A549 (cell line): ENCODE data around the gene ASXL3. TPM values are rescaled to one million over a fixed set of nuclear protein-coding genes. Genes with fewer than 3 reads are reported as not detected.

ENCODE experiments used
- ATAC-seq, 2 experiments: fragments of 200-7000 bp in 1 of 2; fragments of >200 bp in 1 of 2; cut with Nextera tagmentation in 1 of 2; cut with Tn5 transposase in 1 of 2; 3 replicates each; pipeline versions ENCODE4 v1.8.0 to v1.9.1; 2018 to 2020; ENCODE audit warnings: mild to moderate bottlenecking in 1 of 2, moderate library complexity in 1 of 2
- CTCF ChIA-PET: fragments of 300-600 bp; sonication (Branson Sonifier 250); formaldehyde crosslinking; extraction: SDS; loops from one replicate; lab custom pipeline; 2021; ENCODE audit warnings: antibody characterized with exemption, inconsistent platforms; lab: Yijun Ruan, JAX
- POLR2A ChIA-PET: fragments of 350-600 bp; formaldehyde crosslinking; extraction: SDS; loops from one replicate; lab custom pipeline; 2021; ENCODE audit warnings: antibody characterized with exemption, inconsistent platforms; lab: Yijun Ruan, JAX
- DNase-seq, 2 experiments: peaks; one replicate each; pipeline versions ENCODE4 v3.0.0 to v3.0.0-alpha.2; 2011 to 2016; ENCODE audit warnings: low read depth in 1 of 2, low spot score in 1 of 2
- FAIRE-seq: peaks from 2 replicates; lab custom pipeline; 2011; peaks lifted over from hg19 to GRCh38; lab: Jason Lieb, UNC
- H3K27ac ChIP-seq, 2 experiments: fragments of >200 bp; sonication (Bioruptor Twin); formaldehyde crosslinking; 3 replicates each; pipeline ENCODE4 v1.5.1; 2016 to 2017
- H3K4me1 ChIP-seq: fragments of >200 bp; sonication (Bioruptor Twin); formaldehyde crosslinking; 3 replicates; pipeline ENCODE4 v1.6.1; 2016
- H3K4me2 ChIP-seq: fragments of >200 bp; sonication (Bioruptor Twin); formaldehyde crosslinking; 3 replicates; pipeline ENCODE4 v1.6.1; 2016
- H3K4me3 ChIP-seq: fragments of >200 bp; sonication (Bioruptor Twin); formaldehyde crosslinking; 3 replicates; pipeline ENCODE4 v1.5.1; 2016
- H3K9me3 ChIP-seq: fragments of >200 bp; sonication (Bioruptor Twin); formaldehyde crosslinking; 3 replicates; pipeline ENCODE4 v1.6.1; 2016
- E2F6 ChIP-seq: IDR thresholded peaks from 2 replicates; pipeline ENCODE4 v1.6.1; 2012; ENCODE audit warnings: low read depth, borderline replicate concordance
- EHMT2 ChIP-seq: fragments of 200-600 bp; sonication (generic); IDR thresholded peaks from 2 replicates; pipeline ENCODE4 v1.6.1; 2016; ENCODE audit warnings: antibody characterized with exemption, low read depth, mild to moderate bottlenecking, moderate library complexity
- HEYL ChIP-seq: fragments of 250-450 bp; sonication (Bioruptor Pico); IDR thresholded peaks from 2 replicates; pipeline ENCODE4 v1.8.0; 2021; ENCODE audit warnings: mild to moderate bottlenecking, moderate library complexity
- HOXA7 ChIP-seq: fragments of 250-450 bp; sonication (Bioruptor Pico); IDR thresholded peaks from 2 replicates; pipeline ENCODE4 v1.5.0; 2020; ENCODE audit warnings: mild to moderate bottlenecking, moderate library complexity
- HOXB13 ChIP-seq: fragments of 250-450 bp; sonication (Bioruptor Pico); IDR thresholded peaks from 2 replicates; pipeline ENCODE4 v1.5.0; 2020; ENCODE audit warnings: low read depth, mild to moderate bottlenecking, moderate library complexity
- JUN ChIP-seq, 2 experiments: fragments of >200 bp; sonication (Bioruptor Twin); formaldehyde crosslinking; IDR thresholded peaks; 2 replicates in 1 of 2; 3 replicates in 1 of 2; pipeline ENCODE4 v1.6.1; 2016 to 2017
- KDM1A ChIP-seq: fragments of 200-600 bp; sonication (generic); IDR thresholded peaks from 2 replicates; pipeline ENCODE4 v1.6.1; 2016; ENCODE audit warnings: low read depth, mild to moderate bottlenecking
- MAFK ChIP-seq: fragments of 450-650 bp; IDR thresholded peaks from 2 replicates; pipeline ENCODE4 v1.6.1; 2014; ENCODE audit not compliant: partially characterized antibody
- MAX ChIP-seq: IDR thresholded peaks from 2 replicates; pipeline ENCODE4 v1.6.1; 2012
- NFE2L2 ChIP-seq: fragments of 150-350 bp; conservative IDR thresholded peaks from 2 replicates; pipeline ENCODE4 v1.6.1; 2014; ENCODE audit warnings: low read length
- NPAS2 ChIP-seq: fragments of 250-450 bp; sonication (Bioruptor Pico); IDR thresholded peaks from 2 replicates; pipeline ENCODE4 v1.8.0; 2022; ENCODE audit warnings: mild to moderate bottlenecking, moderate library complexity, borderline replicate concordance
- REST ChIP-seq: fragments of 200-600 bp; sonication (generic); IDR thresholded peaks from 2 replicates; pipeline ENCODE4 v1.6.1; 2016; ENCODE audit warnings: antibody characterized with exemption, mild to moderate bottlenecking, moderate library complexity
- RNF2 ChIP-seq: fragments of 200-600 bp; sonication (generic); IDR thresholded peaks from 2 replicates; pipeline ENCODE4 v1.6.1; 2016; ENCODE audit warnings: low read depth, mild to moderate bottlenecking, antibody characterized with exemption, moderate library complexity, borderline replicate concordance
- SMC3 ChIP-seq: fragments of >200 bp; sonication (Bioruptor Twin); formaldehyde crosslinking; IDR thresholded peaks from 3 replicates; pipeline ENCODE4 v1.6.1; 2018; ENCODE audit warnings: inconsistent platforms
- TP53 ChIP-seq: fragments of 250-450 bp; sonication (Bioruptor Pico); IDR thresholded peaks from 2 replicates; pipeline ENCODE4 v1.5.0; 2021; ENCODE audit warnings: mild to moderate bottlenecking, moderate library complexity
- ZSCAN20 ChIP-seq: fragments of 250-450 bp; sonication (Bioruptor Pico); IDR thresholded peaks from 2 replicates; pipeline ENCODE4 v1.8.0; 2022; ENCODE audit warnings: mild to moderate bottlenecking, moderate library complexity
- WGBS: methylation state at CpG from one replicate; pipeline ENCODE4 v1.1.6; 2017; ENCODE audit errors: missing lambda C conversion rate; 5-methylcytosine and 5-hydroxymethylcytosine counted together
- polyA plus RNA-seq, 4 experiments: library from polyadenylated mRNA; depleted of rRNA in 3 of 4; stranded (reverse); fragments of >200 nt; fragmentation: RNase III in 1 of 4; extraction: RNeasy Plus Mini Kit Qiagen cat#74134 plus additional on column Dnase treatment in 1 of 4; gene quantifications; 2 replicates in 3 of 4; 3 replicates in 1 of 4; pipeline ENCODE4 v1.2.3, GENCODE V29; 2011 to 2017
- TF ChIP-seq, protein P1 (sequence below): fragments of >200 bp; sonication (Bioruptor Twin); formaldehyde crosslinking; IDR thresholded peaks from 3 replicates; pipeline ENCODE4 v1.6.1; 2016

Gene ASXL3
- polyA plus RNA-seq, 2 of the 4 experiments (the other 2 are of a cell fraction), result not detected

DNA sequence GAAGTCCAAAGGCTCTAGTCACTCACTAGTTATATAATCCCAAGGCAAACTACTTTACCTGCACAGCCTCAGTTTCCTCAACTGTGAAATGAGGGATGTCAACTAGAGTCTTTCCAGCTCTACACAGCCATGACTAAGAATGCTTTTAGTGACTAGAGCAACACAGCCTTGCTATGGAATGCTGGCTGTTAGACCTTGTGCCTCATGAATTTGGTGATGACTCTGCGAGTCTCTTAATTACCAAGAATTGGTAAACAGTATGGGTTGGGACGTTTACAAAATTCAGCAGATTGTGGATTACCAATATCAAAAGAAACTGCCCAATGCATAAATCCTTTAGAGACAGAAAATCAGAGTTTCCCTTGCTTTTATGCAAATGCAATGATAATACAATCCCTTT lies 163.7 kb downstream of the ASXL3 start:
- DNase-seq (no peak), FAIRE-seq (no peak), ATAC-seq (no peak)
- Histone ChIP-seq H3K4me3 (no peak overlapping the region), H3K27ac (no peak overlapping the region), H3K4me2 (no peak overlapping the region), H3K4me1 (no peaks in the 10 kb centered on the region), H3K9me3 (no peaks in the 10 kb centered on the region)
- no peak for TF ChIP-seq HEYL (CRISPR knock-in tag)
- no peak for TF ChIP-seq ZSCAN20 (CRISPR knock-in tag)
- TF ChIP-seq NPAS2 (CRISPR knock-in tag), result no peak
- TF ChIP-seq MAX, result no peak
- no peak for TF ChIP-seq EHMT2
- TF ChIP-seq HOXA7, result no peak
- TF ChIP-seq E2F6, result no peak
- TF ChIP-seq TP53 (CRISPR knock-in tag), result no peak
- TF ChIP-seq MAFK, result no peak
- TF ChIP-seq, protein P1, sequence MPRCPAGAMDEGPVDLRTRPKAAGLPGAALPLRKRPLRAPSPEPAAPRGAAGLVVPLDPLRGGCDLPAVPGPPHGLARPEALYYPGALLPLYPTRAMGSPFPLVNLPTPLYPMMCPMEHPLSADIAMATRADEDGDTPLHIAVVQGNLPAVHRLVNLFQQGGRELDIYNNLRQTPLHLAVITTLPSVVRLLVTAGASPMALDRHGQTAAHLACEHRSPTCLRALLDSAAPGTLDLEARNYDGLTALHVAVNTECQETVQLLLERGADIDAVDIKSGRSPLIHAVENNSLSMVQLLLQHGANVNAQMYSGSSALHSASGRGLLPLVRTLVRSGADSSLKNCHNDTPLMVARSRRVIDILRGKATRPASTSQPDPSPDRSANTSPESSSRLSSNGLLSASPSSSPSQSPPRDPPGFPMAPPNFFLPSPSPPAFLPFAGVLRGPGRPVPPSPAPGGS, result no peak
- no peak for TF ChIP-seq REST
- no peak for TF ChIP-seq SMC3
- WGBS, result 0% methylated on average over 2 of the region's 2 CpGs
- ChIA-PET POLR2A (no interaction called here), CTCF (no interaction called here)

DNA sequence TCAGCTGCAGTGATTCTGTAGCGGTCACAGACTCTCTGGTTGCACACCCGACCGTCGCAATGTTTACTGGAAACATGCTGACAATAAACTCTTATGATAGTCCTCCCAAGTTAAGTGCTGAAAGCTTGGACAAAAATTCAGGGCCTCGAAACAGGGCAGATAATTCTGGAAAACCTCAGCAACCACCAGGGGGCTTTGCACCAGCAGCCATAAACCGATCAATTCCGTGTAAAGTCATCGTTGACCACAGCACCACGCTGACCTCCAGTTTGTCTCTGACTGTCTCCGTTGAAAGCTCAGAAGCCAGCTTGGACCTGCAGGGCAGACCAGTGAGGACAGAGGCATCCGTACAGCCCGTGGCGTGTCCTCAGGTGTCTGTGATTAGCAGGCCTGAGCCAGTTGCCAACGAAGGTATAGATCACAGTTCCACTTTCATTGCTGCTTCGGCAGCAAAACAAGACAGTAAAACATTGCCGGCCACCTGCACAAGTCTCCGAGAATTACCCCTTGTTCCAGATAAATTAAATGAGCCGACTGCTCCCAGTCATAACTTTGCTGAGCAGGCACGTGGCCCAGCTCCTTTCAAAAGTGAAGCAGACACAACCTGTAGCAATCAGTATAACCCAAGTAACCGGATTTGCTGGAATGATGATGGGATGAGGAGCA lies 166.1 kb downstream of the ASXL3 start:
- ATAC-seq (no peak), DNase-seq (no peak), FAIRE-seq (no peak)
- H3K27ac ChIP-seq, result no peak overlapping the region
- ChIA-PET CTCF (interaction anchor here (0.9 to 1.3 kb wide), 2 partner anchors 10 to 11 kb away, joined by 3 to 4 read pairs; no protein-coding TSS in a partner anchor), POLR2A (no interaction called here)
- H3K4me1 ChIP-seq, result no peaks in the 10 kb centered on the region
- H3K4me2 ChIP-seq, result no peak overlapping the region
- no peak overlapping the region for H3K4me3 ChIP-seq
- no peaks in the 10 kb centered on the region for H3K9me3 ChIP-seq
- 39% methylated on average over 9 of the region's 20 CpGs for WGBS
- TF ChIP-seq HOXA7, result no peak
- TF ChIP-seq JUN (IDR thresholded peaks at IDR 0.05), result no peak
- TF ChIP-seq HOXB13 (CRISPR knock-in tag), result no peak
- TF ChIP-seq NFE2L2, result no peak
- no peak for TF ChIP-seq KDM1A
- no peak for TF ChIP-seq RNF2
